Right ventricle myocardium superior (tissue), 1 donor: Measurements from ENCODE around the gene TRAF2. TPM values are rescaled to one million over a fixed set of nuclear protein-coding genes. Genes with fewer than 3 reads are reported as not detected.
A peak's percentile ranks its signal among the peaks of the same experiment; 100 is the strongest.

Source experiments
- ATAC-seq: fragments of 200-7000 bp; cut with Tn5 transposase; one replicate; pipeline ENCODE4 v1.9.1; 2020; ENCODE audit warnings: mild to moderate bottlenecking; ENCODE audit not compliant: poor library complexity
- DNase-seq: peaks from one replicate; pipeline ENCODE4 v3.0.0-alpha.2; 2020
- intact Hi-C: fragments of 100-400 bp; cut with DNase I; formaldehyde crosslinking; loops from one replicate; pipeline ENCODE4 v1.11.2; 2022
- total RNA-seq: library from RNA; stranded (reverse); fragmentation: NEBNext Ultra II Directional; extraction: Animal tissue kit (Norgen Biotek cat#: 25700); gene quantifications from one replicate; pipeline ENCODE4 v1.2.1, GENCODE V29; 2021
- donor health status: DM: no; HTN: yes; CAD: no; lungs with severe emphysema.

Gene TRAF2
- total RNA-seq, 1 donor from 2014 or later = 9.1 TPM

DNA sequence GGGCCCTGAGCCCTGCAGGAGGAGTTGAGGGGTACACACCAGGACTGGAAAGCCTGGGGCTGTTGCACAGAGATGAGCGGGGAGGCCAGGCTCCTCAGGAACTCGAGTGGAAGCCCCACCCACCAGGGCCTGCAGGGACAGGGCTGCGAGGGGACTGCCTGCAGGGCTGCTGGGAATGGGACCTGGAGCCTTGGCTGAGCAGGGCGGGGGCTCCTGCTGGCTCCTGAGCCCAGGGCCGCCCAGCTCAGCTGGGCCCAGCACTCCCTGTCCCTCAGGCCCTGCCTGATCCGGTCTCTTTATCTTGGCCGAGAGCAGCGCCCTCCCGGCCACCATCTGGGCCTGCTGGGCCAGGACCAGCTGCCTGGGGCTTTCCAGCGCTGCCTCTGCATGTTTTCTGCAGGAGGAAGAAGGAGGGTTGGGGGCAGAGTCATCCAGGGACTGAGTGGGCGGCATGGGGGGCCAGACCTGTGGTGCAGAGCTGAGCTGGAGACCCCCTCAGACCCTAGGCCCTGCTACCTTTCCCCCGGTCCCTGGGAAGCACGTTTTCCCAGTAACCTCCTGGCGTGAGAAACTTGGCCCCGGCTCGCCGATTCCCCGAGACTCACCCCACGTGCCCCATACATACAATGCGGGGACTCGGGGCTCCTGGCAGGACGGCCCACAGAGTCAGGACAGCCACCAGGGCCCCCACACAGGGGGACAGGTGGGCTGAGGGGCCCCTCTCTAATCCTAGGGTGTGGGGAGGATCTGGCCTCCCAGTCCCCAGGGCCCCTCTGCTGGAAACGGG, 75.2 kb downstream of the TRAF2 start:
- ATAC-seq (peak; percentile 77), DNase-seq (peak; percentile 80)
- intact Hi-C loops = no loop called here

DNA sequence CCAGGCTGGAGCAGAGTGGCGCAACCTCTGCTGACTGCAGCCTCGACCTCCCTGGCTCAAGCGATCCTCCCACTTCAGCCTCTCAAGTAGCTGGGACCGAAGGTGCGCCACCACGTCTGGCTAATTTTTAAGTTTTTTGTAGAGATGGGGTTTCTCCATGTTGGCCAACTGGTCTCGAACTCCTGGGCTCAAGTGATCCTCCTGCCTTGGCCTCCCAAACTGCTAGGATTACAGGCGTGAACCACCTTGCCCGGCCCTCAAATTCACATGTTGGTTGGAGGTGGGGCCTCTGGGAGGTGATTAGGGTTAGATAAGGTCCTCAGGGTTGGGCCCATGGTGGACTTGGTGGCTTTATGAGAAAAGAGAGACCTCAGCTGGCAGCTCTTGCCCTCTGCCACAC, 75.8 kb downstream of the TRAF2 start:
- no peak for ATAC-seq
- intact Hi-C loops = no loop called here

DNA sequence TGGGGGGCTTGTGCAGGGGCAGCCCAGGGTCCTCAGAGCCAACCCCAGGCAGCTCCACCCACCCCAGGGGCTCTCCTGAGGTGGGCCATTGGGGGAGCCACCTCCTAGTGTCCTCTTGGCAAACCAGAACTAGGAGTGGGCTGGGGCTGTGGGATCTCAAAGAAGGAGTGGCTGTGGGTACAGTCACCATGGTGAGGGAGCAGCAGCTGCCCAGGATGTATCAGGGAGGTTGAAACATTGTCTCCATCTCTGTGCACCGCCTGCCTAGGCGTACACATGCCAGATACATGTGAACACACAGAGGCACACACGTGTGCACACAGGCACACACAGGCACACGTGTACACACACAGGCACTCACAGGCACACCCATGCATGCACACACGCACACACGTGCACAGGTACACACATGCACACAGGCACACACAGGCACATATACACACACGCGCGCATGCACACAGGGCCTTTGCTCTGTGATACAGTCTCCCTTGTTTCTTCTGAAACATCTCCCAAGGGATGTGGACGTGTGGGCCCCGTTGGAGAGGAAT, 76.5 kb downstream of the TRAF2 start:
- ATAC-seq (no peak), DNase-seq (no peak)
- intact Hi-C loops = no loop called here

More for the DNA sequence above, 75.8 kb downstream of the TRAF2 start:
- no peak for DNase-seq

DNA sequence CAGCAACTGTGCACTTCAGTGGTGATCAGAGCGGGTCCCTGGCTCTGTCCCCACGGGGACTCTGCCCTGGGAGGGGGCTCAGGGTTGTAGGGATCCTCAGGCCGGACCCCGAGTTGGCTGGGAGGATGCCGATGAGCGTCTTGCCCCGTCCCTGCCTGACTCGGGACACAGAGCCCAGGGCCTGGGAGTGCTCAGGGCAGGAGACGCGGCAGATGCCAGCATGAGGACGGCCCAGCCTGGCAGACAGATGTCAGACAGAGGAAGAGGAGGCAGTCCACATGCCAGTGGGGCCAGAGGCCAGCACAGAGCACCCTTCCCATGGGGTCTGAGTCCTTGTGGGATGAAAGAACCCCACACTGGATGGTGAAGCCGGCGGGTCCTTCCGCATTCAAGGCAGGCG, 77.0 kb downstream of the TRAF2 start:
- intact Hi-C loops = no loop called here
- no peak for ATAC-seq

DNA sequence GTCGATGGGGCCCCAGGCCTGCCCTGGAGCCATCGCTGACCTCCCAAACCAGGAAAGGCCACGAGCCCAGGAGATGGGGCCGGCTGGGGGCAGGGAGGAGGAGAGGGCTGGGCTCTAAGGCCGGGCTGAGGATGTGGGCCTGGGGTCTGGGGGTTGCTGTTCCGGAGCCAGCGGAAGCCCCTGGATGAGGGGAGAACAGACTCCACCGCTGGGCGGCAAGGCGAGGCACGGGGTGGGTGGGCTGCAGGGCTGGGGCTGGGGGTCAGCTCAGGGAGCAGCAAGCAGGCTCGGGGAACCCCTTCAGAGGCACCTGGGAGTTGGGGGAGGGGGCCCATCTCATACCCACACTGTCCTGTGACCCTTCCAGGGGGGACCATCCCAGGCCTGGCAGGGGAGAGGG, 77.4 kb downstream of the TRAF2 start:
- DNase-seq (no peak), ATAC-seq (no peak)
- intact Hi-C loops = no loop called here

More for the DNA sequence above, 77.0 kb downstream of the TRAF2 start:
- no peak for DNase-seq

DNA sequence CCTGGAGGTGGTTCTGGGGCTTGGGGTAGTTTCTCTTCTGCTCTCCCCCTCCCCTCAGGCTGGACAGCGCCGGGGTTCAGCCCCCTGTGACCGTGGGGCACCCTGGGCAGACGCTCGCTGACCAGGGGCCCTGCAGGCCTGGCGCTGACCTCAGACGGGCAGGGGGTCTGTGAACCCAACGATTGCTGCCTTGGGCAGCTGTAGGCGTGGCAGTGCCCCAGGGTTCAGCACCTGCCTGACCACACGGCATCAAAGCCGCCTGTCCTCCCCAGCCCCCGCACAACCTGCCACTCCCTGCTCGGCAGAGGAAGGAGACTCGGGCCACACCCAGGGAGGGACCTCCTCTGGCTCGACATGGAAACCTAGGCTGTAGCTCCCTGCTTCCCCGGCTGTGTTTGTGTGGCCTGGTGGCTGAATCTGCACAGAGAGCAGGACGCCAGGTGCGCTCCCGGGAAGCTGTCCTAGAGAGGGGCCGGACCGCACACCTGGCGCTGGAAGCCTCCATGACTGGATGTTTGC, 77.9 kb downstream of the TRAF2 start:
- ATAC-seq = no peak
- intact Hi-C loops = no loop called here
- no peak for DNase-seq

DNA sequence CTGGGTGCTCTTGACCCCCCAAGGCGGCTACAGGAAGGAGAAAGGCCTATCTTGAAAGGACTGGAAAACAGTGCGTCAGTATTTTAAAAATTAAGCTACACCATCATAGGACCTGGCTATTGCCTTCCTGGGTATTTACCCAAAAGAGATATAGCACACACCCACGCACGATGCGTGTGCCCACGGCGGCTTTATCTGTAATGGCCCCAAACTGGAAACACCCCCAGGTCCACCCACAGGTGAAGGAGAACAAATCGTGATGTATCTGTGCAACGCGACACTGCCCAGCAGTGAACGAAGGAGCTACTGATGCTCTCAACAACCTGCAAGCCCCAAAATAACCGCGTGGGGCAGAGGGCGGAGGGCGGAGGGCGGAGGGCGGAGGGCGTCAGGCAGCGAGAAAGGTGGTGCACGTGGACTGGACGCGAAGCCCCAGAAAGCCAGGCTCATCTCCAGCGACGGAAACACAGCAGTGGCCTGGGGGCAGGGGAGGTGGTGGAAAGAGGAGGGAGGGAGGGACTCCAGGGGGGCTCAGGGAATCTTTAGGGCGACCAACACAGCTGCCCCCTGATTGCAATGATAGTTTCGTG, 78.6 kb downstream of the TRAF2 start:
- ATAC-seq = no peak
- intact Hi-C loops = no loop called here
- DNase-seq = no peak

DNA sequence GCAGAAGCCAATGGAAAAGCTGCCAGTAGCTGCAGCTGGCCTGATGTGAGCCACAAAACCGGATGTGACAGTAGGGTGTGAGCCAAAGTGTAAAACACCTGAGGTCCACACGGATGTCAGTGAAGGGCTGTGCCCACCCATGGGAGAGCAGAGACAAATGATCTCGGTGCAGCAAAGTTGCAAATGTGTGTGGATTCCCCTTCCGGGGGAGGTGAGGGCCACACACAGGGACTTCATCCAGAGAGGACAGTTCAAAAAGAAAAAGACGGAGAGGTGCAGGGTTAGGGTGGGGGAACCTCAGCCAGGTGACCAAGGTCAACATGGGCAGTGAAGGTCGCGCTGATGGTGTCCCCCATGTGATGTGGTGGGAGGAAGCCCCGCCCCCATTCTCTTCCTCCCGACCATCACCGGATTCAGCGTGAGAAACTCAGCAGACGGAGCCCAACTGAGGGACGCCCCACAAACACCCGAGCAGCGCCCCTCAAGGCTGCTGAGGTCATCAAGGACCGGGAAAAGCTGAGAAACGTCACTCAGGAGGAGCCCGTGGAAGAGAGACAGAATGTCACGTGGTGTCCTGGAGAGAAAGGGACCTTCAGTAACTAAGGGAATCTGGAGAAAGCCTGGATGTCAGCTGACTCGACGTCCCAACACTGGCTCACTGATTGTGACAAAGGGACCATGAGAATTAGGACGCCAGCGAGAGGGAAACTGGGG, 79.6 kb downstream of the TRAF2 start:
- DNase-seq = no peak
- ATAC-seq = no peak
- intact Hi-C loops = no loop called here

DNA sequence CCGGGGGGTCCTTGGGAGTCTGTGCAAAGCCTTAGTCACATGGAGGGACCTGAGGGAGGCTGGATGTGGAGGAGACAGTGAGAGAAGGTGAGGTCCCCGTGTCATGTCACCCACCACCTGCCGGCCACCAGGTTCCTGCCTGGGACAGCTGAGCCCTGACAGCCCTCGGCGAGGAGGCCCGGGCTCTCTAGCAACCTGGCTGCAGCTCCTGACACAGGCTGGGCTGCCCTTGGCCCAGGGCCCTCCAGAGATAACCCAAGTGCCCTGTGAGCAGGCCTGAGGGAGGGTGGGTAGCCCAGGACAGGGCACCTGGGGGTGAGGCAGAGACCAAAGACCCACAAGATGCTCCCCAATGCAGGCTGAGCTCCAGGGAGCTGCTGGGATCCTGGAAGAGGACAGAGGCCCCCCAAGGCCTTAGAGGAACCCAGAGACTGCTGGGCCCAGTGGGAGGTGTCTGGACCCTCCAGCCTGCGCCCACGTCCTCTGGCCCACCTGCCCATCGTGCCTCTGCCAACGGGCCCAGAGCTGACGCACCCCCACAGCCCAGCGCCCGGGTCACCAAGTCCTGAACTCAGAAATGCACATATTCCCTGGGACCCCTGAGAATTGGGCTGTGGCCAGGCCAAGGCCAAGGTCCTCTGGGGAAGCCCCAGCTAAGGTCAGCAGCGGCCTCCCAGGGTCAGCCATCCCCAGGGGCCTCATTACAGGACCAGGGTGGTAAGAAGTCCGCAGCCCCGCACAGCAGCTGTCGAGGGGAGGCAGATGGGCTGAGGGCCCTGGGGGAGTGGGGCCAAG, 82.2 kb downstream of the TRAF2 start:
- peak; percentile 55 for ATAC-seq
- DNase-seq = no peak
- intact Hi-C loops = no loop called here

DNA sequence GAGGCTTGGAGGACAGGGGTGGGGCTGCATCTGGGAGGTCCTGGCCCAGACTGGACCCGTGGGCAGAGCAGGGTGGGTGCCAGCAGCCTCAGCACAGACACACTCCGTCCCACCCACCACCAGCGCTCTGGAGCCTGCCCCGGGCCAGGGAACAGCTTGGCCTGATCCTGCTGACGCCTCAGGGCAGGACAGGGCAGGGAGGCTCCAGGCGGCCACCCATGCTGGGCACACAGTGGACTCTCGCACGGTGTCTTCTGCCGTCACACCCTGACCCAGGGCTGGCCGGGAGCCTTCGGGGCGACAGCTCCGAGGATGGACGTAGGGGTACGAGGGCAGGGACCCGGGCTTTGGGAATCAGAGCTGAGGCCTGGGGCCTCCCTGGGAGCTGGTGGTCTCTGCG, 82.8 kb downstream of the TRAF2 start:
- intact Hi-C loops = no loop called here
- ATAC-seq = peak; percentile 15
- DNase-seq = no peak

DNA sequence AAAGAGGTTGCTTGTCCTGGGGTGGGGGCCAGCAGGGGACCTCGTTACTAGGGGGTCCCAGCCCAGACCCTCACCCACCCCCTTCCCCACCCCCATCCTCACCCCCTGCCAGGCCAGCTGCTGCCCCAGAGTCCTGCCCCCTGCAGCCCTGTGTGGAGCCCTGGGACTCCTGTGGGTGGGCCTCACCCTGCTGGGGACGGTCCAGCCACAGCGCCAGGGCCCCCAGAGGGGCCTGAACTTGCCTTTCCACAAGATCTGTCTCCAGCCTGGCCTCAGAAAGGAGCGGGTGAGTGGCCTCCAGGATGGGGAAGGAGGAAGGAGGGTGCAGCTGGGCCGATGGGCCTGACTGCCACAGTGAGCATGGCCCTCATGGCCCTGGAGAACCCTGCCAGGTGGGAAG, 83.5 kb downstream of the TRAF2 start:
- DNase-seq = no peak
- ATAC-seq = no peak
- intact Hi-C loops = no loop called here

DNA sequence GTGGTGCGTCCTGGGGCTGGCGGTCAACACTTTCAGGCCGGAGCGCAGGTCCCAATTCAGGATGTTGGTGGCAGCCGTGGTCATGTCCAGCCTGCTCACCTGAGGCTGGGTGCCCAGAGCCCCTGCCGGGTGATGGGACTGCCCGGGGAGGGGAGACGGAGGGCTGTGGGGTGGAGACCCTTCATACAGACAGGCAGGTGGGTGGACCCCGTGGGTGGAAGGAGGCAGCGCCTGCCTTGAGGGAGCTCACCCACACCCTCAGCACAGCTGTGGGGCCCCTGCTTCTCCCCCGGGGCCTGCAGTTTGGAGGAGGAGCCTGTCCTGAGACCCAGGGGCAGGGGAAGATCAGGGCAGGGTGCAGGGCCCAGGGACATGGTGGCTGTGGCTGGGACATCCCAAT, 84.0 kb downstream of the TRAF2 start:
- intact Hi-C loops = no loop called here
- no peak for ATAC-seq
- no peak for DNase-seq

DNA sequence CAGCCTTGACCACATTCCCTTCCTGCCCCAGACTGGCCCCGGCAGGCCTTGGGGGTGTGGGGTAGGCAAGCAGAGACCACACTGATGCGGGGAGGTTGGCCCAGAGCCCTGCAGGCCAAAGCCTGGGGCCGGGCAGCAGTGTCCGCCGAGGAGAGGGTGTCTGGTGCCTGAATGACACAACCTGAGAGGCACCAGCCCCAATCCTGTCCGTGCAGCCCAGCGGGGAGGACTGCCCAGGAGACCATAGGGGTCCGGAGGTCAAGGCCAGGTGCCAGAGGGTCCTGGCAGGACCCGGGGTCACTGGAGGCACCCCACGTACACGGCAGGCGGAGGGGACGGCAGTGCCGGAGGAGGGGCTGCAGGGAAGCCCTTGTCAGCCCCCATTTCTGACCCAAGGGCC, 85.4 kb downstream of the TRAF2 start:
- no peak for ATAC-seq
- intact Hi-C loops = no loop called here

DNA sequence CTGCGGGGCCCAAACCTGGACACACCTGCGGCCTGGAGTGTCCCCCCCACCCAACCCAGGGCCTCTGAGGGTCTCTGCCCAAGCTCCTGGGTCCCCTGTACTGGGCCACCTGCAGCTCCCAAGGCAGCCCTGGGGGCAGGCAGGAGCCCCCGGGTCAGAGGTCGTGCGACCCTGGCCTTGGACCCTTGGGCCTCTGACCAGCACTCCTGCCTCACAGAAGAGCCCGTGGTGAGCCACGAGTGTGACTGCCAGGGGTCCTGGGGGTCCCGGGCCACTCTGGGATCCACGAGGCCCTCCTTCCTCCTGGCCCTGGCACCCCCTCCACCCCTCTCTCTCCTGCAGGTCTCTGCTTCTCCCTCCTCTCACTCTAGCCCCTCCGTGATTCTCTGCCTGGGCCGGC, 86.0 kb downstream of the TRAF2 start:
- intact Hi-C loops = no loop called here
- DNase-seq = no peak
- ATAC-seq = no peak

More for the DNA sequence above, 85.4 kb downstream of the TRAF2 start:
- no peak for DNase-seq

DNA sequence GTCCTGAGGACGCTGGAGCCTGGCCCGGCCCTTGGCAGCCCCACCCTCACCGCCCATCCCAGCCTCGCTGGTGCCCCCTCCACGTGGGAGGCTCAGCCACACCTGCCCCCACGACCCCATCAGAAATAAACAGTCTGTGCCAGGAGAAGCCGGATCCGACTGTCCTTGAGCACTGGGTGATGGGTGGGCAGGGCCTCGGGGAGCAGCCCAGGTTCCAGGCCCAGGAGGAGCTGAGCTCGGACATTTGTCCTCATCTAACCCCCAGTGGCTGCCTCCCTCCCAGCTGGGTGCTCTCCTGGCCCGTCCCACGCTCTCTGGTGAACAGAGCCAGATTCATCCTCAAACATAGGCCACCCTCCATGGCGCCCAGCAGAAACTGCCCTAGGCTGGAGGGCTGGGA, 86.4 kb downstream of the TRAF2 start:
- ATAC-seq (no peak), DNase-seq (no peak)
- intact Hi-C loops = no loop called here

DNA sequence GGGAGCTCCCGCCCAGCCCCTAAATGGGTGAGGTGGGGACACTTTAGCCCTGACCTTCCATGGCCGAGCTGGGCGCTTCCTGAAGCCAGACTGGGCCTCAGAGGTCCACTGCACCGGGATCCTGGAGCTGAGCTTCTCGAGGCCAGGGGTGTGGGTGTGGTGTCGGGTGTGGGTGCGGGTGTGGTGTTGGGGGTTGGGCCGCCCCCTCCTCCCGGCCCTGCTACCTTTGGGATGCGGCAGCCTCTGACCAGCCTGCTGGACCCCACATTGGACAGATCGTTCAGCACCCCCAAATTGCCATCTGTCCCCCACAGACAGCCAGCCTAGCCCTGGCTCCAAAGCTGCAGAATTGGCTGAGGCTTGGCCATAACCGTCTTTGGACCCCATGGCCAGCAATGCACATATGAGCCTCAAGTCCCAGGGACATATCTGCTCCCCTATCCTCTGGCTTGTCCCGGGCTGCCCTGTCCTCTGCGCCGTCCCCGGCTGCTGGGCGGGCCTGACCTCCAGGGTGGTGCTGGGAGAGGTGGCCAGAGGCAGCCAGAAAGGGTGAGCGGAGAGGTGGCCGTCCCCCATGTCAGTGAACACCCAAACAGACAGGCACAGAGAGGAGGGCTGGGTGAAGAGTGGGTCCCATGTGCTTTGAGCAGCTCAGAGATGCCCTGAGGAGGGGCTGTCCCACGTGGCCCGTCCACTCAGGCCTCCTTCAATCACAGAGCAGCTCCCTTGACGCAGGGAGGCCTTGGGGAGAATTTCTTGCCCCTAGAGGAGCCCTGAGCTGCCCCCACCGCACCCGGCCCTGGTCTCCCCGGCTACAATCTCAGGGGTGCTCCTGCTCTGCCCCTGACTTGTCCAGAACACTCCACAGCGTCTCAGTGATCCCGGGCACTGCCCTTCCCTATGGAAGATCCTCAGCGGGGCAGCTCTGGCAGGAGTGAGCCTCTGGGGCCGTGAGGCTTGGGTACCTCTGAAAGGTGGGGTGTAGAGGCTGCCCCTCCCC, 87.6 kb downstream of the TRAF2 start:
- ATAC-seq = no peak
- DNase-seq = no peak
- intact Hi-C loops = no loop called here

DNA sequence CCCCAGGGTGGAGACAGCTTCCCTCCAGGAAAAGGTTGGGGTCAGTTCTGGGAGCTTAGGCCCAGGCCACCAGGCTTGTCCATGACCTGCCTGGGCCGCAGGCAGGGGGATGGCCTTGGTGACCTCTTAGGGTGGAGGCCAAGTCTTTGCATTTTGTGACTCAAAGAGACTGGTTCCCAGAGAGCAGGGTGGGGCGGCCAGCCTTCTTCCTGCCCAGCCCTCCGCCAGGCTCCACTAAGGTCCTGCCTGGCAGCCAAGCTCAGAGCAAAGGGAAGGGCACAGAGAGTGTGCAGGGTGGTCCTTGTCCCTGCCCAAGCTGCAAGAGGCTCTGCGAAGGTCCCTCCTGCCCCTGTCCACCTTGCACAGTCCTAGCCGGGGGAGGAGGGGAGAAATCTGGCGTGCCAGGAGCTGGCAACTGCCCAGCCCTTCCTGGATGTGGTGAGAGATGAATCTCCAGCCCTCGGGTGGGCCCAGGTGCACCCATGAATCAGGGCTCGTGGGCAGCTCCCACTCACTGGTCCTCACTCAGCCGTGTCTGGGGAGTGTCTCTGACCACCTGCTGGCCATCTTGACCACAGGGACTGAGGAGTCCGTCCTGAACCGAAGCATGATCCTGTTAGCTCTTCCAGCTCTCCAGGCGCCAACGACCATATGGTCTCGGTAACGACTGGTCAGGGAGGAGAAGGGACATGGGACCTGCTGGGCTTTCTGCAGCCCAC, 88.7 kb downstream of the TRAF2 start:
- intact Hi-C loops = no loop called here
- no peak for DNase-seq
- ATAC-seq = no peak
